H9 (cell line): ENCODE results near the gene CCDC85B. TPM values are rescaled to one million over a fixed set of nuclear protein-coding genes. Genes with fewer than 3 reads are reported as not detected.

Experiments used
- DNase-seq: peaks from one replicate; pipeline ENCODE4 v3.0.0-alpha.2; 2017
- H2AFZ ChIP-seq: one replicate; pipeline ENCODE4 v1.6.1; 2013; ENCODE audit warnings: mild to moderate bottlenecking, low read length, control low read depth, moderate library complexity
- H2AK5ac ChIP-seq: 2 replicates; pipeline ENCODE4 v1.6.1; 2013; ENCODE audit warnings: low read length, control low read depth, mixed read lengths; ENCODE audit not compliant: insufficient read length
- H2BK120ac ChIP-seq: one replicate; pipeline ENCODE4 v1.6.1; 2013; ENCODE audit warnings: low read depth, mild to moderate bottlenecking, low read length, control low read depth, inconsistent platforms; ENCODE audit not compliant: poor library complexity, severe bottlenecking
- H2BK12ac ChIP-seq: 2 replicates; pipeline ENCODE4 v1.6.1; 2013; ENCODE audit warnings: low read length, control low read depth, mixed read lengths, low read depth; ENCODE audit not compliant: insufficient read length
- H2BK15ac ChIP-seq: 2 replicates; pipeline ENCODE4 v1.6.1; 2013; ENCODE audit warnings: low read depth, low read length, control low read depth
- H2BK20ac ChIP-seq: one replicate; pipeline ENCODE4 v1.6.1; 2013; ENCODE audit warnings: low read depth, mild to moderate bottlenecking, low read length, control low read depth, inconsistent platforms; ENCODE audit not compliant: poor library complexity, severe bottlenecking
- H2BK5ac ChIP-seq: 2 replicates; pipeline ENCODE4 v1.6.1; 2013; ENCODE audit warnings: low read length, control low read depth, mixed read lengths; ENCODE audit not compliant: insufficient read length
- H3K14ac ChIP-seq: 2 replicates; pipeline ENCODE4 v1.6.1; 2013; ENCODE audit warnings: low read length, control low read depth; ENCODE audit not compliant: insufficient read depth
- H3K18ac ChIP-seq: 2 replicates; pipeline ENCODE4 v1.6.1; 2013; ENCODE audit warnings: low read depth, mild to moderate bottlenecking, mixed read lengths, low read length, control low read depth; ENCODE audit not compliant: insufficient read length
- H3K23ac ChIP-seq: 2 replicates; pipeline ENCODE4 v1.6.1; 2013; ENCODE audit warnings: low read length, control low read depth, mixed read lengths, low read depth; ENCODE audit not compliant: insufficient read length
- H3K23me2 ChIP-seq: 2 replicates; pipeline ENCODE4 v1.6.1; 2013; ENCODE audit warnings: low read depth, mild to moderate bottlenecking, mixed read lengths, low read length, control low read depth; ENCODE audit not compliant: insufficient read length, poor library complexity, severe bottlenecking
- H3K27ac ChIP-seq: 2 replicates; pipeline ENCODE4 v1.5.1; 2013; ENCODE audit warnings: low read length, control low read depth, mixed read lengths, low read depth; ENCODE audit not compliant: insufficient read length
- H3K27me3 ChIP-seq: 2 replicates; pipeline ENCODE4 v1.6.1; 2013; ENCODE audit warnings: low read length, control low read depth, inconsistent platforms; ENCODE audit not compliant: insufficient read depth
- H3K4ac ChIP-seq: 2 replicates; pipeline ENCODE4 v1.6.1; 2013; ENCODE audit warnings: low read depth, mild to moderate bottlenecking, control low read depth, inconsistent platforms, low read length, moderate library complexity
- H3K4me1 ChIP-seq: 2 replicates; pipeline ENCODE4 v1.6.1; 2013; ENCODE audit warnings: low read length, control low read depth, inconsistent platforms; ENCODE audit not compliant: insufficient read depth
- H3K4me2 ChIP-seq: 2 replicates; pipeline ENCODE4 v1.6.1; 2013; ENCODE audit warnings: low read length, control low read depth, mixed read lengths; ENCODE audit not compliant: insufficient read length, insufficient read depth
- H3K56ac ChIP-seq: 2 replicates; pipeline ENCODE4 v1.6.1; 2013; ENCODE audit warnings: low read depth, mild to moderate bottlenecking, mixed read lengths, low read length, control low read depth; ENCODE audit not compliant: insufficient read length
- H3K79me1 ChIP-seq: 2 replicates; pipeline ENCODE4 v1.6.1; 2013; ENCODE audit warnings: low read depth, mild to moderate bottlenecking, moderate library complexity, low read length, control low read depth, inconsistent platforms; ENCODE audit not compliant: insufficient read depth, poor library complexity, severe bottlenecking
- H3K79me2 ChIP-seq: 2 replicates; pipeline ENCODE4 v1.6.1; 2013; ENCODE audit warnings: low read length, control low read depth, inconsistent platforms; ENCODE audit not compliant: insufficient read depth
- H3K9ac ChIP-seq: 2 replicates; pipeline ENCODE4 v1.6.1; 2013; ENCODE audit warnings: low read length, control low read depth, mixed read lengths; ENCODE audit not compliant: insufficient read length; ENCODE audit errors: extremely low read depth
- H3K9me3 ChIP-seq: one replicate; pipeline ENCODE4 v1.6.1; 2013; ENCODE audit warnings: low read depth, low read length, inconsistent platforms; ENCODE audit not compliant: control insufficient read depth
- H3T11ph ChIP-seq: one replicate; pipeline ENCODE4 v1.6.1; 2013; ENCODE audit warnings: mild to moderate bottlenecking, low read length, control low read depth, inconsistent platforms
- H4K20me1 ChIP-seq: one replicate; pipeline ENCODE4 v1.6.1; 2013; ENCODE audit not compliant: control insufficient read depth, insufficient read length, insufficient read depth
- H4K5ac ChIP-seq: 2 replicates; pipeline ENCODE4 v1.6.1; 2013; ENCODE audit warnings: low read depth, mild to moderate bottlenecking, mixed read lengths, low read length, control low read depth; ENCODE audit not compliant: insufficient read length
- H4K8ac ChIP-seq: replicated peaks from 2 replicates; pipeline ENCODE4 v1.6.1; 2013; ENCODE audit warnings: low read length, control low read depth, mixed read lengths, low read depth; ENCODE audit not compliant: insufficient read length
- H4K91ac ChIP-seq: 2 replicates; pipeline ENCODE4 v1.6.1; 2013; ENCODE audit warnings: low read depth, mild to moderate bottlenecking, moderate library complexity, mixed read lengths, low read length, control low read depth; ENCODE audit not compliant: insufficient read length
- H3K27ac Mint-ChIP-seq, 3 experiments: 2 replicates in 2 of 3; 3 replicates in 1 of 3; pipeline ENCODE4 v1.8.0; 2020 to 2021; ENCODE audit warnings: mixed read lengths in 3 of 3, mild to moderate bottlenecking in 1 of 3, moderate library complexity in 1 of 3
- H3K27me3 Mint-ChIP-seq: 2 replicates; pipeline ENCODE4 v1.8.0; 2021; ENCODE audit warnings: low read depth, mild to moderate bottlenecking, moderate library complexity, mixed read lengths
- H3K36me3 Mint-ChIP-seq, 3 experiments: 2 replicates in 2 of 3; 3 replicates in 1 of 3; pipeline ENCODE4 v1.8.0; 2020 to 2021; ENCODE audit warnings: low read depth in 3 of 3, mixed read lengths in 3 of 3; ENCODE audit not compliant: insufficient read depth in 1 of 3
- H3K4me1 Mint-ChIP-seq, 2 experiments: 2 replicates each; pipeline ENCODE4 v1.8.0; 2020; ENCODE audit warnings: mixed read lengths in 2 of 2
- H3K4me3 Mint-ChIP-seq, 2 experiments: 2 replicates in 1 of 2; 3 replicates in 1 of 2; pipeline ENCODE4 v1.8.0; 2020 to 2021; ENCODE audit warnings: mild to moderate bottlenecking in 2 of 2, mixed read lengths in 2 of 2, moderate library complexity in 1 of 2
- H3K9me3 Mint-ChIP-seq, 2 experiments: 2 replicates in 1 of 2; 3 replicates in 1 of 2; pipeline ENCODE4 v1.8.0; 2020; ENCODE audit warnings: mild to moderate bottlenecking in 2 of 2, mixed read lengths in 2 of 2, moderate library complexity in 1 of 2
- WGBS: extraction: QIAGEN DNeasy Blood & Tissue Kit; methylation state at CpG from one replicate; pipeline ENCODE4 v1.1.7; 2013; ENCODE audit warnings: missing lambda C conversion rate, low lambda C conversion rate, mixed read lengths; ENCODE audit not compliant: insufficient read length; ENCODE audit errors: extremely low coverage; 5-methylcytosine and 5-hydroxymethylcytosine counted together
- total RNA-seq: library from RNA; stranded (reverse); gene quantifications from 2 replicates; pipeline ENCODE4 v1.2.1, GENCODE V29; 2021
- TF ChIP-seq, protein P1 (sequence below): fragments of 200-600 bp; sonication (generic); conservative IDR thresholded peaks from 3 replicates; pipeline ENCODE4 v1.8.0; 2021; ENCODE audit warnings: antibody characterized with exemption, mild to moderate bottlenecking

CCDC85B gene
- total RNA-seq, 1 experiment from 2014 or later: 23.3 TPM

DNA sequence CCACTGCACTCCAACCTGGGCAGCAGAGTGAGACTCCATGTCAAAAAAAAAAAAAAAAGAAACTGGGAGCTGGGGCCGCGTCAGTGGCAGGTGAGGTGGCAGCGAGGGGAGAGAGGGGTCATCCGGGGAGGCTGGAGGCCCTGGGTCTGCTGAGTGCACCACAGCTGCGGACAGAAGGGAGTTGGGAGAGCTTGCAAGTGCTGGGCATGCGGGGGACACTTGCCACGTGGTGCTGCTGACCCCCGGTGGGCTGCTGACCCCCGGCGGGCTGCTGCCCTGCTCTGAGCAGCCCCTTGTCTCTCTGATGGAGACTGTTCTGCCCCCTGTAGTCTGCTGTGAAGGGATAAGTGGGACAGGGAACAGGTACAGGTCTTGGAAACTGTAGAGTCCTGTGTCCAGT lies 31.4 kb downstream of the CCDC85B start:
- Histone ChIP-seq H3K18ac (no peak overlapping the region), H3K56ac (no peak overlapping the region), H3K4ac (no peak overlapping the region), H3K27ac (no peak overlapping the region), H2BK12ac (no peak overlapping the region), H2BK15ac (no peak overlapping the region), H3K9me3 (no peaks in the 10 kb centered on the region), H3K79me2 (no peaks in the 10 kb centered on the region), H3K23ac (no peak overlapping the region), H2AK5ac (no peak overlapping the region), H3K4me1 (no peaks in the 10 kb centered on the region), H3T11ph (no peak overlapping the region), H2BK5ac (no peak overlapping the region), H3K23me2 (peaks cover 11% of the 10 kb centered on the region), H4K5ac (no peak overlapping the region), H3K27me3 (no peaks in the 10 kb centered on the region), H2AFZ (no peak overlapping the region), H3K9ac (no peak overlapping the region), H2BK20ac (no peak overlapping the region), H4K20me1 (no peaks in the 10 kb centered on the region), H3K14ac (no peak overlapping the region), H2BK120ac (no peak overlapping the region), H4K8ac (no peak overlapping the region), H4K91ac (no peak overlapping the region), H3K4me2 (no peak overlapping the region), H3K79me1 (no peaks in the 10 kb centered on the region)
- H3K4me3 Mint-ChIP-seq: no peak overlapping the region; a peak in 1 of 5 replicates
- H3K4me1 Mint-ChIP-seq: peaks cover 6 to 18% of the 10 kb centered on the region in 2 experiments; a peak in 3 of 4 replicates
- peak overlapping the region in 1 of 3 experiments; percentile 48; a peak in 3 of 7 replicates for H3K27ac Mint-ChIP-seq
- WGBS: no CpG with 5 or more reads among the region's 10 CpGs
- H3K27me3 Mint-ChIP-seq: no peaks in the 10 kb centered on the region
- no peak for DNase-seq
- H3K36me3 Mint-ChIP-seq: peaks cover 1 to 23% (median 21%) of the 10 kb centered on the region in 3 experiments; a peak in 6 of 7 replicates
- TF ChIP-seq, protein P1, sequence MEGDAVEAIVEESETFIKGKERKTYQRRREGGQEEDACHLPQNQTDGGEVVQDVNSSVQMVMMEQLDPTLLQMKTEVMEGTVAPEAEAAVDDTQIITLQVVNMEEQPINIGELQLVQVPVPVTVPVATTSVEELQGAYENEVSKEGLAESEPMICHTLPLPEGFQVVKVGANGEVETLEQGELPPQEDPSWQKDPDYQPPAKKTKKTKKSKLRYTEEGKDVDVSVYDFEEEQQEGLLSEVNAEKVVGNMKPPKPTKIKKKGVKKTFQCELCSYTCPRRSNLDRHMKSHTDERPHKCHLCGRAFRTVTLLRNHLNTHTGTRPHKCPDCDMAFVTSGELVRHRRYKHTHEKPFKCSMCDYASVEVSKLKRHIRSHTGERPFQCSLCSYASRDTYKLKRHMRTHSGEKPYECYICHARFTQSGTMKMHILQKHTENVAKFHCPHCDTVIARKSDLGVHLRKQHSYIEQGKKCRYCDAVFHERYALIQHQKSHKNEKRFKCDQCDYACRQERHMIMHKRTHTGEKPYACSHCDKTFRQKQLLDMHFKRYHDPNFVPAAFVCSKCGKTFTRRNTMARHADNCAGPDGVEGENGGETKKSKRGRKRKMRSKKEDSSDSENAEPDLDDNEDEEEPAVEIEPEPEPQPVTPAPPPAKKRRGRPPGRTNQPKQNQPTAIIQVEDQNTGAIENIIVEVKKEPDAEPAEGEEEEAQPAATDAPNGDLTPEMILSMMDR: no peak
- H3K9me3 Mint-ChIP-seq: no peaks in the 10 kb centered on the region
